ENCODE results near the gene SLC10A3.
"Not testable (repeated sequence)": the region's sequence is repeated elsewhere in the genome, so short reads cannot be mapped to it uniquely, and the experiment has no call there.

SLC10A3 gene

GRCh38 chrX:154507673-154508383 lies 17.4 kb upstream of the SLC10A3 start:
- Histone ChIP-seq H3K36me3 (ENCODE audit: control insufficient read depth, insufficient read depth, low read length) (no peaks in the 10 kb centered on the region; the same call in 1 of the 2 replicates), H3K27me3 (replicated peaks; ENCODE audit: control insufficient read depth, insufficient read depth, low read length) (no peaks in the 10 kb centered on the region), H3K4me3 (replicated peaks; ENCODE audit: low read depth, low read length) (no peak overlapping the region)
- no peak for DNase-seq (ENCODE audit: extremely low read depth, insufficient read length)
- TF ChIP-seq CTCF (IDR thresholded peaks at IDR 0.05; ENCODE audit: insufficient read depth, low read length, poor library complexity, severe bottlenecking) = no peak

GRCh38 chrX:154506483-154507332 lies 16.3 kb upstream of the SLC10A3 start:
- TF ChIP-seq CTCF (IDR thresholded peaks at IDR 0.05; ENCODE audit: insufficient read depth, low read length, poor library complexity, severe bottlenecking) = no peak
- Histone ChIP-seq H3K27me3 (replicated peaks; ENCODE audit: control insufficient read depth, insufficient read depth, low read length) (no peaks in the 10 kb centered on the region), H3K36me3 (ENCODE audit: control insufficient read depth, insufficient read depth, low read length) (no peaks in the 10 kb centered on the region; the same call in 1 of the 2 replicates), H3K4me3 (replicated peaks; ENCODE audit: low read depth, low read length) (no peak overlapping the region)
- no peak for DNase-seq (ENCODE audit: extremely low read depth, insufficient read length)

DNA sequence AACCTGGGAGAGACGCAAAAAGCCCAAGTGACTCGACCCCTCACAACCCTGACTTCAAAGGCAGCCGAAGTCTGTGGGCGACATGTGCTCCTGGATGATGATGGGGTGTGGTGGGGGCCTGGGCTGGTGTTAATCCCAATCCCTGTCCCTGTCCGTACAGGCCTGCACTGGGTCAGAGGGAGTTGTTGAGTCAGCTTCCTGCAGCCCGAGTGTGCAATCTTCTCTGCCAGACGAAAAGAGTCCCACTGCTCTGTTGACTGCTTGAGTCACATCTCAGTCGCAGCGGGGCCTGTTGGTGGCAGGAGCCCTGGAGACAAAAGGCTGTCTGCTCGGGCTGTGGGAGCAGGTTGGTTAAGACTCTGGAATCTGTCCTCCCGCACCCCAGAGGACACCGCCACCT lies 15.3 kb upstream of the SLC10A3 start:
- H3K36me3 ChIP-seq (ENCODE audit: control insufficient read depth, insufficient read depth, low read length) = no peaks in the 10 kb centered on the region; the same call in 1 of the 2 replicates
- no peak for DNase-seq (ENCODE audit: extremely low read depth, insufficient read length)
- no peaks in the 10 kb centered on the region for H3K27me3 ChIP-seq (replicated peaks; ENCODE audit: control insufficient read depth, insufficient read depth, low read length)
- no peak for TF ChIP-seq CTCF (IDR thresholded peaks at IDR 0.05; ENCODE audit: insufficient read depth, low read length, poor library complexity, severe bottlenecking)
- no peak overlapping the region for H3K4me3 ChIP-seq (replicated peaks; ENCODE audit: low read depth, low read length)

DNA sequence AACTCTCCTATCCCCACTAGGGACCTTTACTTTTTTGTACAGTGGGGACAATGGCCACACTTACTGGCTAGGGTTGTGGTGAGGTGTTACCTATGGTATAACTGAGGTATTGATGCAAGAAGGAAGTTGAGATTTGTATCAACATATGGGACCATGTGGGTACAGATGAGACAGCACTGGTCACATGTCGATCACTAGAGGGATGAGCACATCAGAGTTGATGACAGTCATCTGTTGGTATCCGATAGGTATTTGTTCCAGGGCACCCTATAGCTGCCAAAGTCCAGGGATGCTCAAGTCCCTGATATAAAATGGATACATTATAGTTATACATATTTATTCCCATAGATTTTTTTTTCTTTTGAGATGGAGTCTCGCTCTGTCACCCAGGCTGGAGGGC lies 12.6 kb upstream of the SLC10A3 start:
- no peak for DNase-seq (ENCODE audit: extremely low read depth, insufficient read length)
- Histone ChIP-seq H3K4me3 (replicated peaks; ENCODE audit: low read depth, low read length) (no peak overlapping the region), H3K27me3 (replicated peaks; ENCODE audit: control insufficient read depth, insufficient read depth, low read length) (no peaks in the 10 kb centered on the region), H3K36me3 (ENCODE audit: control insufficient read depth, insufficient read depth, low read length) (no peaks in the 10 kb centered on the region; the same call in 1 of the 2 replicates)
- TF ChIP-seq CTCF (IDR thresholded peaks at IDR 0.05; ENCODE audit: insufficient read depth, low read length, poor library complexity, severe bottlenecking) = no peak

DNA sequence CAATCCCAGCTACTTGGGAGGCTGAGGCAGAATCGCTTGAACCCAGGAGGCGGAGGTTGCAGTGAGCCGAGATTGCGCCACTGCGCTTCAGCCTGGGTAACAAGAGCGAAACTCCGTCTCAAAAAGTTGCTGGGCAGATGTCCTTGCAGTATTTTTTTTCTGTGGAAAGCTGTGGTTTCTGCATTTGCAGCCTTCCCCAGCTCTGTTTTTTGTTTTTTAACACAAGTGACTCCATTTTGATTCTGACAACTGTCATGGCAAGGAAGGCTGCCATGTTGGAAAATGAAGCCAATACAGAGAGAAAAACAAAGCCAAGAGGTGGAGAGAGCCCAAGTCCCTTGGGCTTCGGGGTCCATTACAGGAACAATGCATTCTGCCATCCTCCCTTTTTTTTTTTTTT lies 11.7 kb upstream of the SLC10A3 start:
- H3K4me3 ChIP-seq (replicated peaks; ENCODE audit: low read depth, low read length) = no peak overlapping the region
- H3K27me3 ChIP-seq (replicated peaks; ENCODE audit: control insufficient read depth, insufficient read depth, low read length) = no peaks in the 10 kb centered on the region
- no peak for DNase-seq (ENCODE audit: extremely low read depth, insufficient read length)
- no peak for TF ChIP-seq CTCF (IDR thresholded peaks at IDR 0.05; ENCODE audit: insufficient read depth, low read length, poor library complexity, severe bottlenecking)
- H3K36me3 ChIP-seq (ENCODE audit: control insufficient read depth, insufficient read depth, low read length) = no peaks in the 10 kb centered on the region; the same call in 1 of the 2 replicates

GRCh38 chrX:154501423-154501822 lies 11.0 kb upstream of the SLC10A3 start:
- not testable (repeated sequence) for DNase-seq (ENCODE audit: extremely low read depth, insufficient read length); H3K27me3 ChIP-seq (replicated peaks; ENCODE audit: control insufficient read depth, insufficient read depth, low read length); H3K4me3 ChIP-seq (replicated peaks; ENCODE audit: low read depth, low read length); H3K36me3 ChIP-seq (ENCODE audit: control insufficient read depth, insufficient read depth, low read length)

DNA sequence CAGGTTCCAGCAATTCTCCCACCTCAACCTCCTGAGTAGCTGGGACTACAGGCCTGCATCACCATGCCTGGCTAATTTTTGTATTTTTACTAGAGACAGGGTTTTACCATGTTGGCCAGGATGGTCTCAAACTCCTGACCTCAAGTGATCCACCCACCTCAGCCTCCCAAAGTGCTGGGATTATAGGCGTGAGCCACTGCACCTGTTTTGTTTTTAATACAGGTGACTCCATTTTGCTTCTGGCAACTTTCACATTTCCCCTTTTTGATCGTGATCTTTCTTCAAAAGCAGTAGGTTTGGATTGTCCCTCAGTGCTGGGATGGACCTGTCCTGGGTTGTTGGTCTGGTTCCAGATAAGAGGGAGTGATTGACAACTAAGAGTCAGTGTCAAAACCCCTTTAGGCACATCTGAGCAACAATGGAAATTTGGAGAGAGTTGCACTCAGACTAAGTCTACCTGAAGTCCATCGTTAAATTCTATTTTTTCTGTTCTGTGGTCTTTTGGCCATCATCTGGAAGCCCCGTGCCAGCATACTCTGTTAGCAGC lies 6.2 kb upstream of the SLC10A3 start:
- H3K27me3 ChIP-seq (replicated peaks; ENCODE audit: control insufficient read depth, insufficient read depth, low read length); DNase-seq (ENCODE audit: extremely low read depth, insufficient read length); H3K36me3 ChIP-seq (ENCODE audit: control insufficient read depth, insufficient read depth, low read length); H3K4me3 ChIP-seq (replicated peaks; ENCODE audit: low read depth, low read length): not testable (repeated sequence)
